ENCODE results near the gene ANKH.
"Not testable (repeated sequence)": the region's sequence is repeated elsewhere in the genome, so short reads cannot be mapped to it uniquely, and the experiment has no call there.

ANKH gene

GRCh38 chr5:14824499-14824898 lies 47.1 kb downstream of the ANKH start:
- DNase-seq: no peak

GRCh38 chr5:14821100-14821845 lies 50.3 kb downstream of the ANKH start:
- no peak for DNase-seq

GRCh38 chr5:14818931-14819790 lies 52.4 kb downstream of the ANKH start:
- no peak for DNase-seq

GRCh38 chr5:14817762-14818136 lies 53.8 kb downstream of the ANKH start:
- not testable (repeated sequence) for DNase-seq

GRCh38 chr5:14816999-14817761 lies 54.4 kb downstream of the ANKH start:
- no peak for DNase-seq

GRCh38 chr5:14816374-14816998 lies 55.1 kb downstream of the ANKH start:
- no peak for DNase-seq

- no peak for DNase-seq
Measured at GRCh38 chr5:14813747-14814146, 57.8 kb downstream of the ANKH start.

GRCh38 chr5:14812166-14812565 lies 59.4 kb downstream of the ANKH start:
- no peak for DNase-seq

- no peak for DNase-seq
Measured at GRCh38 chr5:14810928-14811572, 60.5 kb downstream of the ANKH start.

GRCh38 chr5:14810282-14810681 lies 61.3 kb downstream of the ANKH start:
- DNase-seq: no peak

GRCh38 chr5:14809369-14810155 lies 62.0 kb downstream of the ANKH start:
- DNase-seq: peak; percentile 84

- no peak for DNase-seq
Measured at GRCh38 chr5:14807471-14807870, 64.1 kb downstream of the ANKH start.

GRCh38 chr5:14806456-14806855 lies 65.1 kb downstream of the ANKH start:
- DNase-seq: no peak

- DNase-seq: no peak
Measured at GRCh38 chr5:14802541-14802940, 69.0 kb downstream of the ANKH start.

- DNase-seq: no peak
Measured at GRCh38 chr5:14801792-14802191, 69.8 kb downstream of the ANKH start.

- not testable (repeated sequence) for DNase-seq
Measured at GRCh38 chr5:14797385-14797784, 74.2 kb downstream of the ANKH start.

- no peak for DNase-seq
Measured at GRCh38 chr5:14794583-14795230, 76.9 kb downstream of the ANKH start.

GRCh38 chr5:14793851-14794250 lies 77.7 kb downstream of the ANKH start:
- no peak for DNase-seq

- no peak for DNase-seq
Measured at GRCh38 chr5:14790911-14791310, 80.7 kb downstream of the ANKH start.

- no peak for DNase-seq
Measured at GRCh38 chr5:14790220-14790619, 81.4 kb downstream of the ANKH start.

All from CD4-positive, alpha-beta T cell treated with Interleukin-6 for 4 hours (primary cell).